GM18498 (cell line): Measurements from ENCODE around the gene KIAA1328.
"Not testable (repeated sequence)": the region's sequence is repeated elsewhere in the genome, so short reads cannot be mapped to it uniquely, and the experiment has no call there.

Experiments
- ATAC-seq: cut with Tn5 transposase; IDR thresholded peaks from one replicate; pipeline ENCODE4 v1.9.1; 2021; ENCODE audit warnings: mild to moderate bottlenecking, moderate library complexity; ENCODE audit not compliant: unreplicated experiment

The KIAA1328 gene

DNA sequence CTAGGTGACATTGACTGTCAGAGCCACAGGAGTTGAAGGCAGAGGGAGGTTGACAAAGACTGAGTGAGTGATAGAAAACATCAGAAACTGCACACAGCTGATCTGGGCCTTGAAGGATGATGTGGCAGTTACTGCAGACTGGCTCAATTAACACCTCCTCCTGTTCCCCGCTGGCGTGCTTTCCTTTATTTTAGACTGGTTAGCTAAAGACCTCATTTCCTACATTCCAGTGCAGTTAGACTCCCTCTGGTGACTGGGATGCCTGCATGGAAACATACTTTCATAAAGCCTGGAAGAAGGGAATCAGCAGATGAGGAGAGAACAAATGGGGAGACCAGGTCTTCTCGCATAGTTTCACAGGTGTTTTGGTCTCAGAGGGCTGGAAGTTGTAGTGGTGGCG lies 7.2 kb upstream of the KIAA1328 start:
- no peak for ATAC-seq

DNA sequence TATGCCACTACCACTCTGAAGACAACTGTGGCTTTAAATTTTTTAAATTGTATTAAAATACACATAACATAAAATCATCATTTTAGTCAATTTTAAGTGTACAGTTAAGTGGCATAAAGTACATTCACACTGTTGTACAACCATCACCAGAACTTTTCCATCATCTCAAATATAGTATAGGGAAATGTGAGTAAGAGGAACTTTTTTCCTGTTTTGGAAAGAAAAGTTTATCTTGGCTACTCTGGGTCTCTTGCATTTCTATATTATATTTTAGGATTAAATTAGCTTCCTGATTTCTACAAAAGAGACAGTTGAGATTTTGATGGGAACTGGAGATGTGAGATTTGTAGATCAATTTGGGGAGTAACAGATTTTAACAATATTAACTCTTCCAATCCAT lies 3.4 kb upstream of the KIAA1328 start:
- ATAC-seq, result no peak

DNA sequence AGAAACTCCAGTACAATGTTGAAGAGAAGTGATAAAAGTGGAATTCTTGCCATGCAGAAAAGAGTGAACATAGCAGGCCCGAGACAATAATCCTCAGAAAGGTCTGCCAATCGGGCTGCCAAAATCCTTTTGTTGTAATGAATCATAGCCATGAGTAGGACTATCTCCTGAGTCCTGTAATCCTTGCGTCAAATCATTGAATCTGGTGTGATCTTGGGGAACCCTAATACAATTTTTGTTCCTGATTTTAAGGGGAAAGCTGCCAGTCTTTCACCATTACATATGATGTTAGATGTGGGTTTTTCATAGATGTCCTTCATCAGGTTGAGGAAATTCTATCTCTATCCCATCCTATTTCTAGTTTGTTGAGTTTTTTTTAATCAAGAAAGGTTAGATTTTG lies 2.4 kb upstream of the KIAA1328 start:
- ATAC-seq, result no peak

DNA sequence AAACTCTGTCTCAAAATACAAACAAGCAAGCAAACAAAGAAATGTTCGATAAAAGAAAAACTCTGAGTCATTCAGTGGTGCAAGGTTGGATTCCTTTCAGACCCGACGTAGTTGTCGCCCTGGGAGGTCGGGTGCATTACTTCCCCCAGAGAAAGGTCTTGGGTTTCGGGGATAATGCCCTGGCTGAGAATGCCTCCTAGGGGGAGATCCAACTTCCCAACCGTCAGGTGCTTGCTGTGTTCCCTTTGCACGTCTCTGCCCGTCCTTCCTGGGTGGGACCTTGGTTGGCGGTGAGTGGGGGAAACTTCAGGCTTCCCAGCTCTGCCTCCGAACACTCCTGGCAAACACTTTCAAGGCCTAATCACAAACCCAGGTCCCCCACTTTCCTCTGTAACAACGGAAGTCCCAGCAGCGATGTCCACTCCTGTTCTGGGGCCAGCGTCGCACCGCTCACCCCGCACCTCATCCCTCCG lies 734 bp upstream of the KIAA1328 start:
- ATAC-seq, result no peak

DNA sequence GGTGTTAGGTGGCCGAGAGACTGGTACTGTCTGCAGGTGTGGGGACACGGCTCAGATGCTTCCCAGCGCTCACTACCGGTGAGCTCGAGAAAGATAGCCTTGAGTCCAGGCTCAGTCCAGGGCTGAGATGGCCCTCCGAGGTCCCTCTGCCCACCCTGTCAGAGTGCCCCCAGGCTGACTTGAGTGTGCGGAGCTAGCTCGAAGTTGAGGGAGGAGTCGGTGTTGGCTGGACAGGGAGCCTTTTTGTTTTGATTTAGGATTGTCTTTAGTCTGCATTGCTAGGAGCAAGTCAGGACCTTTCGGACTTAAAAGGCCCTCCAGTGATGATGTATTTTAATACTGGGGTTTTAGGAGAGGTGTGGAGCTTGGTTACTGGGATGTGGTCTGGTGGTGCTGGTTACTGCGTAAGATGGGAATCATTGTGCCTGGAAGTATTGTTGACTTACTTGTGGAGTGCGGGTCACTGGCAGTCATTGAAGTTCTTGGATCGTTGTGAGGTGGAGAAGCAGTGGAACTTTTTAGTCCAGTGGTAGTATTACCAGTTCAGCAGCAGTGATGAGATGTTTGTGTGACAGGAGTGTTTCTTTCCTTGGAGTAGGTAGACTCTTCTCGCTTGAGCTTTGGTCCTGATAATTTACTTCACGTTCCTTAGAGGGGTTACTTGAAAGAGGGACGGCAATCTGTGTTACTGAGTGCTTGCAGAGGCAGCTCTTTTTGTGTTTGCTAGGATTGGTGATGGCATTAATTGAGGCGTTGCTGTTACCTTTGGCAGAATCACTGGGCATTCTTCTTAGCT lies 633 bp downstream of the KIAA1328 start:
- no peak for ATAC-seq

DNA sequence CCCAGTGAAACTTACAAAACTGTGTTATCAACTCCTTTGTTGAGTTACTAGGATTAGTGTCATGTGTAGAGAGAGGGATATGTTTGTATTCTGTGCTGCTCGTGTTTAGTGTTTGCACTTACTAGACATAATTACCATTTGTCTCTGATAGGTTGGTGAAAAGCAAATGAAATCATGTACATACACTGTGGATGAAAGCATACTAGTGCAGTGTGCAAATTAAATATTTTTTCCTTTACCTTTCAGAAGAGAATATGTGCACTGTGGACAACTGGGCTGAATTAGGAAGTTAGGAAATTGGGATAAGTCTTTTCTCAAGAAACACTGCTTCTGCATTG lies 1.2 kb downstream of the KIAA1328 start:
- ATAC-seq, result no peak

DNA sequence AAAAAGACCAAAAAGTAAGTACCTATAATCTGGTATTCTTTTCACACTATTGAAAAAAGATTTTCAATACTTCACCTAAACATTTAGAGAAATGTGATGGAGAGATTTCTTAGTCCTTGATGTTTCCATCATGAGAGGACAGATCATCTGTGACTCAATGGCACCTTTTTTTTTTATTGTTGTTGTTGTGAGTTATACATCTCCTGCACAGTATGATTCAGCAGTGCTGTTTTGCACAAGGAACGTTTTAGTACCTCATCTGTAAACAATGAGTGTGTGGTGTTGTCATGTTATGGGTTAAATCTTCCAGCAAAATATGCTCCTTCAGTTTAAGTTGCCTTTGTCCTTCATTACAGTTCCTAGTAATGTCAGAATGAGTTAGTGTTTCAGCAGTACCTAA lies 2.2 kb downstream of the KIAA1328 start:
- ATAC-seq, result no peak

DNA sequence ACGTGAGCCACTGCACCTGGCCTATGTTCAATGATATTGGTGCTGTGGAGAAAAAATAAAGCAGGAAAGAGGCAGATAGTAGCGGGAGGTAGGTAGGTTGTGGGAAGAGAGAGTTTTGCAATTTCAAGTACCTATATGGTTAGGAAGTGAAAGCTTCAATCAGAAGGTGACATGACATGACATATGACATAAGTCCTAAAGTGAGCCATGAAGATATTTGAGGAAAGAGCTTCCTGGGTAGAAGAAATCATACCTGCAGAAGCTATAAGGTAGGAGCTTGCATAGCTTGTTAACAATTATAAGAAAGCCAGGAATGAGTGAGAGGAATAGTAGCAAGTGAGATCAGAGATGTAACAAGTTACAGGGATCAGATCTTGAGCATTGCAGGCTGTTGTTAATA lies 4.2 kb downstream of the KIAA1328 start:
- no peak for ATAC-seq

DNA sequence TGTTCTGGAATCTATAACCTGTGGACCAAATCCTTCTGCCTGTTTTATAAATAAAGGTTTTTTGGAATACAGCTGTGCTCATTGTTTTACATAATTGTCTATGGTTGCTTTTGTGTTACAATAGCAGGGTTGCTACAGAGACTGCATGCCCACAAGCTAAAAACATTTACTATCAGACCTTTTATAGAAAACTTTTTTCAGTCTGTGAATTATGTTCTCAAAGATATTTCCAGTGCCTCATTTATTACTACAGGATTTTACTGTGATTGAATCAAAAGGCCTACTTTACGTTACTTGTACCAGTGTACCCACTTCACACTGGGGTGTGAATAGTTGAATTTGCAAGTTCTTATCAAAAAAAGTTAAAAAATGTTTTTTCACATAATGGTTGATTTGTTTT lies 7.0 kb downstream of the KIAA1328 start:
- ATAC-seq, result no peak

DNA sequence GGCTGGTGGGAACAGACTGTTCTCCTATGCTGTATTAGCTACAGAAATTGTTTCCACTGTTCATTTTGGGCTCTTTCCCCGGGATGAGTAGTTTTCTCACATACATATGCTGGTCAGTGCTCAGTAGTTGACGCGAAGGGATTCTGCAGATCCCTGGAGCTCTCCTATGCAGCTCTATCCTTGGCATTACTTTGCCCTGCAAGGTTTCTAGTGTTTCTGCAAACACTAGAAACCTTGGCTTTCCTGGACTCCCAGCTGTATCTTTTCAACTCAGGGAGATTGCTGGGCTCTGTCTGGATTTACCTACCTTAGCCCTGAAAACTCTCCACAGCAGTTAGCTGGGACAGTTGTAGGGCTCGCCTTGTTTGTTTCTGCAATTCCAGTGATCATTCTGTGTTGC lies 10.9 kb downstream of the KIAA1328 start:
- no peak for ATAC-seq

DNA sequence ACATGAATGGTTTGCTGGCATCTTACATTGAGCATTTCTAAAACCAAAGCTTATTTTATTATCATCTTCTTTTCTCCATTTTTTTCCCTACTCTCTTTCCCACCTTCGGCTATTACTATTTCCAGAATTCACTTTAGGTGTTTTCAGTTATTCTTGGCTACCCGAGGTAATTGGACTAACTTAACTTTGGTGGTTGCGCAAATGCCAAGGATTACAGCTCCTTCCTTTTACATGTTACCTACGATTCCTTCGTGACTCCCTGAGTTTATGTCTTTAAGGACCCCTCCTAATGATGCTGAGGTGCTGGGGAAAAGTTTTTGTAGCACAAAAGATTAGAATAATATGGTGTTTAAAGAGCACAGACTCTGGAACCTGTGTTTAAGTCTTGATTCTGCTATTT lies 14.3 kb downstream of the KIAA1328 start:
- no peak for ATAC-seq

DNA sequence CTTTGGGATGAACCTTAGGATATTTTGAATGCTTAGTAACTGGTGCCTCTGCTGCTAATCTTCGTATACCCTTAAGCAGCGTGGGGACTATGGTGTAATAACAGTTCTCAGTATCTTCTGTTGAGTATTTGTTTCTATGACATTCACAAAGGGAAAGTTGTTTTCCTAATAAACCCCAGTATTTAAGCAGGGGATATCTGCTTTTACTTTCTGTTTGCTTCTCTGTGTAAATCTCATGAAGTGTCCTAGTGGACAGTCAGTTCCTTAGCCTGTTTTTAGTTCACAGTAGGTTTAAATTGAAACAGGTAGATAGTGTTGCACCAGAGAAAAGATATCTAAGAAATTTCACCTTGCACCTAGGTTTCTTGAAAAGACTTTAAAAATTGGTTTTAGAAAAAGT lies 14.9 kb downstream of the KIAA1328 start:
- ATAC-seq, result peak; percentile 60

DNA sequence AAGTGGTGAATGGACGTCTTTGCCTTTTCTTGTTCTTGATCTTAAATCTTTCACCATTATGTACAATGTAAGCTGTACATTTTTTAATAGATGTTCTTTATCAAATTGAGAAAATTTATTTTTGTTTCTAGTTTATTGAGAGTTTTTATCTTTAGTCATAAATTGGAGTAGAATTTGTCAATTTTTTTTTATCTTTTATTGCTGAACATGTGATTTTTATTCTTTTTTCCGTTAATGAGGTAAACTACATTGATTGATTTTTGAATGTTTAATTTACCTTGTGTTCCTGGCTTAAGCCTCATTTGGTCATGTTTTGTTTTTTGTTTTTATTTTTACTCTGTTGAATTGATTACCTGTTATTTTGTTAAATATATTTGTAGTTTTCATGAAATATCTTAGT lies 19.7 kb downstream of the KIAA1328 start:
- ATAC-seq, result no peak

DNA sequence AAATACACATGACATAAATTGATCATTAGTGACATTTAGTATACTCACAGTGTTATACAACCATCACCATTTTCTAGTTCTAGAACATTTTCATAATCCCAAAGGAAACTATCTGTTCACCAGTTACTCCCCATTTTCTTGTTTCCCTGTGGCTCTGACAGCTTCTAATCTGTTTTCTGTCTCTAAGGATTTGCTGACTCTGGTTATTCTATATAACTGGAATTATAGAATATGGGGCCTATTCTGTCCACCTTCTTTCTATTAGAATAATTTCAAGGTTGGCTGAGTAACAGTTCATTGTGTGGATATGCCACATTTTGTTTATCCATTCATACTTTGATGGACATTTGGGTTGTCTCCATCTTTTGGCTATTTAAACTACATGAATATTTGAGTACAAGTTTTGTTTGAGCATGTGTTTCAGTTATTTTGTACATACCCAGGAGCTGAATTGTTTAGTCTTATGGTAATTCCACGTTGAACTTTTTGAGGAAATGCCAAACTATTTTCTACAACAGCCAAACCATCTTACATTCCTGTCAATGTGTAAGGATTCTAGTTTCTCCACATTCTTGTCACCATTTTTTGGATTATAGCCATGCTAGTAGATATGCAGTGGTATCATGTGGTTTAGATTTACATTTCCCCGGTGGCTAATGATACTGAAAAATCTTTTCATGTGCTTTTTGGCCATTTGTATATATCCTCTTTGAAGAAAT lies 20.5 kb downstream of the KIAA1328 start:
- ATAC-seq, result no peak

DNA sequence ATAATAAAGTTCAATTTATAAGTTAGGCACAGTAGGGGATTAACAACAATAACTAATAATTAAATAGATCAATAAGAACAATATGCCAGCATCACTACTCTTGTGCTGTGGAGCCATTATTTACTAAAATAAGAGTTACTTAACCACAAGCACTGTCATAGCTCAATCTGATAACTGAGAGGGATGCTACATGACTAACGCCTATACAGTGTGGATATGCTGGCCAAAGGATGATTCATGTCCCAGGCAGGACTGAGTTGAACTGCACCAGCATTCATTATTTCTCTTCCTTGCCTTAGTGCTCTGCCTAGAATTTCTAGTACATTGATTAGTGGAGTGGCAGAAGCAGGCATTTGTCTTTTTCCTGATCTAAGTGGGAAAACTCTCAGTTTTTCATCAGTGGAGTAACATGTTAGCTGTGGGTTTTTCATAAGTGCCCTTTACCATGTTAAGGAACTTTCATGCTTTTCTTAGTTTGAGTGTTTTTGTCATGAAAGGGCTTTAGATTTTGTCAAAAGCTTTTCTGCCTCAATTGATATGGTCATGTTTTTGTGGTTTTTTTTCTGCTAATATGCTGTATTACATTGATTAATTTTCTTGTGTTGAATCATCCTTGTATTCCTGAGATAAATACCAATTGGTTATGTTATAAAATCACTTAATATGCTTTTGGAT lies 21.7 kb downstream of the KIAA1328 start:
- no peak for ATAC-seq

DNA sequence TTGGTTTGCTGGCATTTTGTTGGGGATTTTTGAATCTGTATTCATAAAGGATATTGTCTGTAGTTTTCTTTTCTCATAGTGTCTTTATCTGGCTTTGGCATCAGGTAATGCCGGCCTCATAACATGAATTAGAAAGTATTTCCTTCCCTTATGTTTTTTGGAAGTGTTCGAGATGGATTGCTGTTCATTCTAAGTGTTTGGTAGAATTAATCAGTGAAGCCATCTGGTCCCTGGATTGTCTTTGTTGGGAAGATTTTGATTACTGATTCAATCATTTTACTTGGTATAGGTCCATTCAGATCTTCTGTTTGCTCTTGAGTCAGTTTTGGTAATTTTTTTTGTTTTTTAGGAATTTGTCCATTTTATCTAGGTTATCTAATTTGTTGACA lies 22.3 kb downstream of the KIAA1328 start:
- ATAC-seq, result no peak

DNA sequence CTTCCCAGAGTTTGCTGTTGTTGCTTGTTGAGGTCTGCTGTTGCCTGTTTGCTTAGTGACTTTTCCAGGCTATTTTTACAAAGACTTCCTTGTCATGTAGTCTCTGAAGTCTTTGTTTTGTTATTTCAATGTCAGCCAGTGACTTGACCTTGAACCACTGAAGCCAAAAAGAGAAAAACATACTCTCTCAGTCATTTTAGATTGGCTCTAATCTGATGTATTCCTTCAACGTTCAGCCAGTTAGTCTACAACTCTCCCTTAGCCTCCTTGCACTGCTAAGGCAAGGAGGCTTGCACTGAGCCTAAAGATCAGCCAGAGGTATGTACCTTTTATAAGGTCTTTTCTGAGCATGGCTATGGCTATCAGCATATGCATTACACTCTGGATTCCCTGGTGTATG lies 27.9 kb downstream of the KIAA1328 start:
- no peak for ATAC-seq

DNA sequence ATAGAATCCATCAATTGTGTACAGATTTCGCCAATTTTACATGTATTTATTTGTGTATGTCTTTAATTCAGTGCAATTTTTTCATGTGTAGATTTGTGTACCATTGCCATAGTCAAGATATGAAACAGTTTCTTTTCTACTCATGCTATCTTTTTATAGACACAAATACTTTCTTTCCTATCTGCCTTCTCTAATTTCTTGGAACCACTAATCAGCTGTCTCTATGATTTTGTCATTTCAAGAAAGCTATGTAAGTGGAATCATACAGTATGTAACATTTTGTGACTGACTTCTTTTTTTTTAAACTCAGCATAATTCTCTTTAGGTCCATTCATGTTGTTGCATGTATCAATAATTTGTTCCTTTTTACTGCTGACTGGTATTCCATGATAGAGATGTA lies 33.3 kb downstream of the KIAA1328 start:
- no peak for ATAC-seq

DNA sequence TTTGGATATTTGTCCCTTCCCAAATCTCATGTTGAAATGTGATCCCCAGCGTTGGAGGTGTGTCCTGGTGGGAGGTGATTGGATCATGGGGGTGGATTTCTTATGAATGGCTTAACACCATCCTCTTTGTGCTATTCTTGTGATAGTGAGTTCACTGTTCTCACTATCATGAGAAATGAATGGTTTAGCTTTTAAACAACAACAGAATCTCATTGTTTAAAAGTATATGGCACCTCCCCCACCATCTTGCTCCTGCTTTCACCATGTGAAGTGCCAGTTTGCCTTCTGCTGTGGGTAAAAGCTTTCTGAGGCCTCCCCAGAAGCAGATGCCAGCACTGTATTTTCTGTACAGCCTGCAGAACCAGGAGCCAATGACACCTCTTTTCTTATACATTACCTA lies 38.1 kb downstream of the KIAA1328 start:
- no peak for ATAC-seq

DNA sequence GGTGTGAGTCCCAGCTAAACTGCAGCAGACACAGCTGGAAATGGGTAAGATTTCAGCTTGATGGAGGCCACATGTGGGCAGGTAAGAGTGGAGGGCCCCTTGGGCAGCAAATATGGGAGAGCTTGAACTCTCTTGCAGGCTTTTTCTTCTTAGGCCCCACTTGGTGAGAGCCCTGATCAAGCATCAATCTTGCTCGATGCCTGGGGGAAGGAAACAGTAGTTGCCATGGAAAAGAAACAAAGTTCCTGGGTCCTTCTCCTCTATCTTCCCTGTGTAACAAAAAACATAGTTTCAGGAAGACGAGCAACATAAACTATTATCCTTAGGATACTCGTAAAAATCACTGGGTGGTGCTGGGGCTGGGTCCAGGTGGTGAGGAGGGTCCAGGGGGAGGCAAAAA lies 42.9 kb downstream of the KIAA1328 start:
- ATAC-seq, result no peak

DNA sequence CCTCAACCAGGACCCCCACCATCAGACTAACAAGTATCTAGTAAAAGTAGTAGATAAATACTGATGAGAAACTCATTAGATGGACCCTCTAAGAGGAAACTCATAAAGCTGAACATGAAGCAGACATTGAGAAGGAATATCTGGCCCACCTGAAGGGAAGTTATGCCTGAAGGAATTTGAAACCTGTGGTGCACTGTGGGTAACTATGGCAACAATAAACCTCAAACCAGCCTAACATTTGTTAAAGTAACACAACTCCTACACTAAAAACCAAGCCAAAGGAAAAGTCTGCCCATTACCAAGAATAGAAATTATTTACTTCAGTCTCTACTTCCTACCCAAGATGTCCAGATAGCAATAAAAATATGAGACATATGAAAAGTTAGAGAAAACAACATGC lies 43.4 kb downstream of the KIAA1328 start:
- ATAC-seq, result no peak

DNA sequence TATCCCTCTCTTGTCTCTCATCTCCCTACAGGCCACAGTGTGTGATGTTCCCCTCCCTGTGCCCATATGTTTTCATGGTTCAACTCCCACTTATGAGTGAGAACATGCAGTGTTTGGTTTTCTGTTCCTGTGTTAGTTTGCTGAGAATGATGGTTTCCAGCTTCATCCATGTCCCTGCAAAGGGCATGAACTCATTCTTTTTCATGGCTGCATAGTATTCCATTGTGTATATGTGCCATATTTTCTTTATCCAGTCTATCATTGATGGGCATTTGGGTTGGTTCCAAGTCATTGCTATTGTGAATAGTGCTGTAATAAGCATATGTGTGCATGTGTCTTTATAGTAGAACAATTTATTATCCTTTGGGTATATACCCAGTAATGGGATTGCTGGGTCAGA lies 44.9 kb downstream of the KIAA1328 start:
- ATAC-seq, result not testable (repeated sequence)
